CD4-positive, alpha-beta T cell treated with Interleukin-2 at 100 ng/mL for 4 hours (primary cell): ENCODE results near the gene TMEM200A.
"Not testable (repeated sequence)": the region's sequence is repeated elsewhere in the genome, so short reads cannot be mapped to it uniquely, and the experiment has no call there.

Source experiments
- DNase-seq: peaks from one replicate; pipeline ENCODE4 v3.0.0-alpha.2; 2020; ENCODE audit warnings: low spot score

Gene TMEM200A

DNA sequence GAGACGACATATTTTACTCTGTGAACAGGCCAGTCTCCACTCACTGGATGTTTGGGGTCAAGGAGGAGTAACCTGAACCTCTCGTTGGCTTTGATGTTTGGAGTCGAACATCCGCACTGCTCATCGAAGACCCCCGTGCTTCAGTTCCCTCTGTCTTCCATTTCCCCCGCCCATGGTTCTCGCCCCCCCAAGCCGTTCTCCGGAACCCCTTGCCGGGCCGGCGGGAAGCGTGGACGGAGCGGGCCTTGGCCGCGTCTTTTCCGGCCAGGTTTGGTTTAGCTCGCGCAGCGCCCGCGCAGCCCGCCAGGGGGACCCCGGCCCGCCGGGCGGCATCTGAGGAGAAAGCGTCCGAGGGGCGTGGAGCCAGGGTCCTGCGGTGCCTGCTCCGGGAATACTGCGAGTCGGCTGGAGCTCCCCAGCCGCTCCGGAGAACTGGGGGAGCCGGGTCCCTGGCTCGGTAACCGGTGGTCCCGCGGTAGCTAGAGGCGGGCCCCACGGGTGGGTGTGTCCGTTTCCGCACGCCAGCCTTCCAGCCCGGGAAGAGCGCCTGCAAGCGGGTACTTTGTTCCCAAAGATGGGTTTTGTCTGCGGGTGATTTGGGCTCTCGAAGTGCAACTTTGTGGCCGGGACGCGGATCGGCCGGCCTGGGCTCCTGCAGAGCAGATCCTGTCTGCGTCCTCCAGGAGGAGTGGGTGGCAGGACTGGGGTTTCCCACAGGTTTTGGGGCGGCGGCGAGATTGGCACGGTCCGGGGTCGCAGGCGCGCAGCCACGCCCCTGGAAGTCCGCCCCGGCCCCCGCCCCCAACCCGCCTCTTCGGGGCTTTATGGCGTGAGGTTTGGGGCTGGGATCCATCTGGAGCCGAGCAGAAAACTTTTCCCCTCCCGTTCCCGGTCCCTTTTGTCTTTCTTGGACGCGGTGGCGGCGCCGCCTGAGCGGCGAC, at the start of gene TMEM200A:
Gene TMEM200A (plus strand): TSS at position 852 of the 941 bp plus-strand sequence. CDS start 74,406 bp downstream, outside the sequence.
- DNase-seq, result peak; percentile 53

DNA sequence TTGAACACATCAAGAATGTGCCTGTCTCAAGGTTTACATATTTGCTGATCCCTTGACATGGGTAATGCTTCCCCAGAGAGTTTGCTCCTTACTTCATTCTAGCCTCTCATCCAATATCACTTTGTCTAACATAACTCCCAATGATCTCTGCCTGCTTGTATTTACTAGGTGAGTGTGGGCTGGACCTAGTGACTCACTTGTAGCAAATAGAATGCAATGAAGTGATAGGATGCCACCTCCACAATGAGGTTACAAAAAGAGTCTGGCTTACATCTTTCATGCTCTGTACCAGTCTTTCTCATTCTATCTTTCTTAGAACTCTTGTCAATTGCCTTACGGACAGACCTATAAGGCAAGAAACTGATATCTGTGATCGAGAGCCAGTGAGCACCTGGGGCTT, 44.9 kb upstream of the TMEM200A start:
- no peak for DNase-seq

- peak; percentile 74 for DNase-seq
Measured at GRCh38 chr6:130322673-130323268, 43.0 kb upstream of the TMEM200A start.

DNA sequence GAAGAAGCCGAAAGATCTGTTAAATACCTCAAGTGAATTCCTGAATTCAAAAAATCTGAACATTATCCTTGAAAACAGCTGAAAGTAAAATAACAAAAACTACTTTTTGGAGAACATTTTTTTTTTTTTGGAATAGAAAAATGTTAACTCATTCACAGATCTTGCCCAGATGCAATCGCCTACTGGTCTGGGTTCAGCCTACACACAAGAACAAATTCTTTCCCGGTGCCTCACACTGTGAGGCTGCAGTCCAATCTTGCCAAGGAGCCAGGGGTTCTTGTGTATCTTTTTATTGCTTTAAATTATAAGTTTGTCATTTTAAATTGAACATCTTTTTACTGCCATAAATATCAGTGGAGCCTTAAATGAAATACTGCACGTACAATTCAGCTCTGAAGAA, 41.2 kb upstream of the TMEM200A start:
- DNase-seq, result no peak

GRCh38 chr6:130326496-130326895, 39.3 kb upstream of the TMEM200A start:
- no peak for DNase-seq

DNA sequence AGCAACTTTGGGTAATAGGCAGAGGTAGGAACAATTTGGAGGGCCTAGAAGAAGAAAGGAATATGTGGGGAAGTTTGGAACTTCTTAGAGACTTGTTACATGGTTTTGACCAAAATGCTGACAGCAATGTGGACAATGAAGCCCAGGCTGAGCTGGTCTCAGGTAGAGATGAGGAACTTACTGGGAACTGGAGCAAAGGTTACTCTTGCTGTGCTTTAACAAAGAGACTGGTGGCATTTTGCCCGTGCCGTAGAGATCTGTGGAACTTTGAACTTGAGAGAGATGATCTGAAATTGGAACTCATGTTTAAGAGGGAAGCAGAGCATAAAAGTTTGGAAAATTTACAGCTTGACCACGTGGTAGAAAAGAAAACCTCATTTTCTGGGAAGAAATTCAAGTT, 28.3 kb upstream of the TMEM200A start:
- DNase-seq, result no peak

DNA sequence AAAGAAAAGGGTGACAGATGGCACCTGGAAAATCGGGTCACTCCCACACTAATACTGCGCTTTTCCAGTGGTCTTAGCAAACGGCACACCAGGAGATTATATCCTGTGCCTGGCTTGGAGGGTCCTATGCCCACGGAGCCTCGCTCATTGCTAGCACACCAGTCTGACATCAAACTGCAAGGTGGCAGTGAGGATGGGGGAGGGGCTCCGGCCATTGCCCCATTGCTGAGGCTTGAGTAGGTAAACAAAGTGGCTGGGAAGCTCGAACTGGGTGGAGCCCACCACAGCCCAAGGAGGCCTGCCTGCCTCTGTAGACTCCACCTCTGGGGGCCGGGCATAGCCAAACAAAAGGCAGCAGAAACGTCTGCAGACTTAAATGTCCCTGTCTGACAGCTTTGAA, 19.5 kb upstream of the TMEM200A start:
- DNase-seq, result not testable (repeated sequence)

DNA sequence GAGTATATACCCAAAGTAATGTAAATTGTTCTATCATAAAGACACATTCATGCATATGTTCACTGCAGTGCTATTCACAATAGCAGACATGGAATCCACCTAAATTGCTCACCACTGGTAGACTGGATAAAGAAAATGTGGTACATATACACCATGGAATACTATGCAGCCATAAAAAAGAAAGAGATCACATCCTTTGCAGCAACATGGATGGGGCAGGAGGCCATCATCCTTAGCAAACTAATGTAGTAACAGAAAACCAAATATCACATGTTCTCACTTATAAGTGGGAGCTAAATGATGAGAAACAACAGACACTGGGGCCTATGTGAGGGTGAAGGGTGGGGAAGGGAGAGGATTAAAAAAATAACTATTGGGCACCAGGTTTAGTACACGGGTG, 11.5 kb upstream of the TMEM200A start:
- no peak for DNase-seq

GRCh38 chr6:130355572-130355971, 10.2 kb upstream of the TMEM200A start:
- no peak for DNase-seq

GRCh38 chr6:130357436-130357835, 8.4 kb upstream of the TMEM200A start:
- DNase-seq, result no peak

- no peak for DNase-seq
Measured at GRCh38 chr6:130359736-130360135, 6.1 kb upstream of the TMEM200A start.

DNA sequence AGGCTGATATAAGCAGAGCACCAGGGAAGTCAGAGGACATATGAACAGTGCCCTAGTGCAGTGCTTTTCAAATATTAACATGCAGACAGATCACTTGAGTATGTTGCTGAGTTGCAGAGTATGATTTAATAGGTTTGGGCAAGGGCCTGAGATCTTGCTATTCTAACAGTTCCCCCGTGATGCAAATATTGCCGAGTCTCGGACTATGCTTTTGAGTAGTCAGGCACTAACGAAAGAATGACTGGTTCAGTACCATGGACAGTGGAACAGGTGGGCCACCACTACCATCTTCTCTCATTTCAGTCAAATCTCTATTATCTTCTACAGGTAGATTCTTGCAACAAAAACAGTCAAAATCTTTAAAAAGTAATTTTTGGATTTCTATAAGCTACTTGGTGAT, 3.7 kb upstream of the TMEM200A start:
- peak; percentile 31 for DNase-seq

DNA sequence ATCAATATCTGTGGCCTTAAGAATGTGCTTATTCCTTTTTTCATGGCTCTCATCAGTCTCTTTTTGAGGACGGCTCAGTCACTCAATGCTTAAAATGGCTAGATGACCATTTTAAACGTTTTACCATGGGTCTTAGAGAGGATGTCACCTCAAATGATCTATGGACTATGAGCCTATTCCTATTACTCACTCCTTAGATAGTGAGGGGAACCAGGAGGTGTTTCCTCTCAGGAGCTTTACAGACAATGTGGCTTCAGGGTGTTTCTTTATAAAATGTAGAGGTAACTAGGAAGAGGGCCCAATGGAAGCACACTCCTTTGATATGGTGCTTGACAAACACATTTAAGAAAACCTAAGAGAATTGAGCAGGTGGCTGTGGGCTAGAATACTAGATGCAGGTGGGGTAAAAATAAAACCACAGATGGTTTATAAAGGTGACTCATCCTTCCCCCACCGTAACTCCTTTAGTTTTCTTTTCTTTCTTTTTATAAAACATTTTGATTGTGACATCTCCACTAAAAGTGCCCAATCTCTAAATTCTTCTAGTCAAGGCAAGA, 1.5 kb upstream of the TMEM200A start:
- peak; percentile 33 for DNase-seq

GRCh38 chr6:130366107-130367005, 539 bp downstream of the TMEM200A start:
- DNase-seq, result peak; percentile 46

- peak; percentile 18 for DNase-seq
Measured at GRCh38 chr6:130367767-130368166, 1.9 kb downstream of the TMEM200A start.

- peak; percentile 17 for DNase-seq
Measured at GRCh38 chr6:130368576-130368975, 2.8 kb downstream of the TMEM200A start.

GRCh38 chr6:130369831-130370230, 4.0 kb downstream of the TMEM200A start:
- no peak for DNase-seq

DNA sequence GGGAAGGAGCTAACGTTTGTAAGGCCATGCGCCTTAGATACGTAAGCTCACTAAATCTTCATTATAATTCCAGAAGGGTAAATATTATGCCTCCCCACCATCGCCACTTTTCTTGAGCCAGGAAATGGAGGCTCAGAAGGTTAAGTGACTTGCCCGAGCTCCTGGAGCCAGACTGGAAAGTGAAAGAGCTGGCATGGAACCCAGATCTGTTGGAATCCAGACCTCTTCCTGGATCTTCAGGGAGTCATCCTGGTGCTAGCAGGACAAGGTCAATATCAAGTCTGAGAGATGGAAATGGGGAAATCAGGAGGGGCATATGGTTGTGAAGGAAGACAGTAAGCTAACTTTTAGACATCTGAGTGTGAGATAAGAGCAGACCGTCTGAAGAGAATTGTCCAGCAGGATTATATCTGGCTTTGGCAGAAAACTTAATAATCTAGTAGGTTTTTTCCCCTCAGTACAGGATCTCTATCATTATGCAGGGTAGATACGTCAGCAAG, 6.2 kb downstream of the TMEM200A start:
- no peak for DNase-seq

GRCh38 chr6:130372786-130373185, 7.0 kb downstream of the TMEM200A start:
- DNase-seq, result no peak

GRCh38 chr6:130373992-130374391, 8.2 kb downstream of the TMEM200A start:
- DNase-seq, result no peak

DNA sequence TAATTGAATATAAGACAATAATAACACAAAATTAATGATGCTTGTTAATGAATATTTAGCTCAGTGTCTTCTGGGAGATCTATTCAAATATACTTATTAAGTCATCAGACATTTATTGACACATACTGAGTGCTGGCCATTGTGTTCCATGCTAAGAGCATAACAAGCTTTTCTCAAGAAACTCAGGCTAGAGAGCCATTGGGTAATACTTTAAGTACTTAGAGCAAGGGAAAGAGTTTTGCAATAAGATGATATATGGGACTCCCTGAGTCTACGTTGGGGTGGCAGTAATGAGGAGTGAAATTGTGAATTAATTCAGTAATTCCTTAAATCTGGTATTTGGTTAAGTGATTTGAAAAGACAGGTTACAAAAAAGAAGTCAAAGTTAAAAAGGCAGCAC, 11.1 kb downstream of the TMEM200A start:
- no peak for DNase-seq

DNA sequence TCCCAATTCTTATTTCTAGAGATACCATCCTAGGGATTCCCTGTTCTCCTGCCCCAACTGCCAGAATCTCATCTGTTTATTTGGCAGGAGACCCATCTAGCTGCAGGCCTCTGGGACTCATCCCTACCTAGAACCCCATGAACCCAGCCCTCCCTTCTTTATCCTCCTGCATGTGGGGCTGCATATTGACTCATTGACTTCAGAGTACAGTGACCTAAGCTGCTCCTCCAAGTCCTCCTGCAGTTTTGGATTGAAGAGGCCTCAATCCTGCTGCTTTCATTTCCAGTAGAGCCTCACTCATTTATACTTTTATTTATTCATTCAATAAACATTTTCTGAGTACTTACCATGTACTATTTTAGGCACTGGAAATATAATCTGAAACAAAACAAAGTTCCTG, 11.6 kb downstream of the TMEM200A start:
- no peak for DNase-seq
